ENCODE measurements around the gene SERINC3. TPM values are rescaled to one million over a fixed set of nuclear protein-coding genes. Genes with fewer than 3 reads are reported as not detected.

The SERINC3 gene
- total and polyA plus RNA-seq, 2 donors: 34.8 to 51.2 TPM

- WGBS: 85% methylated on average over 3 of the region's 3 CpGs
- H3K27me3 ChIP-seq (ENCODE audit: control insufficient read depth in 2 of 2, insufficient read depth in 1 of 2, low read length in 1 of 2): no peaks in the 10 kb centered on the region
- H3K4me1 ChIP-seq (ENCODE audit: control insufficient read depth in 2 of 2, insufficient read depth in 2 of 2, low read length in 2 of 2): no peaks in the 10 kb centered on the region
- H3K4me3 ChIP-seq (ENCODE audit: low read length in 2 of 2): no peak overlapping the region
- H3K36me3 ChIP-seq (ENCODE audit: control insufficient read depth in 2 of 2, insufficient read depth in 2 of 2, low read length in 1 of 2): peaks cover 74 to 84% of the 10 kb centered on the region in 2 donors
- DNase-seq (ENCODE audit: low read depth in 6 of 9, low spot score in 9 of 9): no peak
- H3K9me3 ChIP-seq (ENCODE audit: control insufficient read depth in 2 of 2, insufficient read depth in 1 of 2, low read length in 1 of 2): no peaks in the 10 kb centered on the region
- H3K27ac ChIP-seq (ENCODE audit: low read depth in 1 of 2, low read length in 1 of 2): no peak overlapping the region
Observed at GRCh38 chr20:44494681-44495080, 27.2 kb downstream of the SERINC3 start.

DNA sequence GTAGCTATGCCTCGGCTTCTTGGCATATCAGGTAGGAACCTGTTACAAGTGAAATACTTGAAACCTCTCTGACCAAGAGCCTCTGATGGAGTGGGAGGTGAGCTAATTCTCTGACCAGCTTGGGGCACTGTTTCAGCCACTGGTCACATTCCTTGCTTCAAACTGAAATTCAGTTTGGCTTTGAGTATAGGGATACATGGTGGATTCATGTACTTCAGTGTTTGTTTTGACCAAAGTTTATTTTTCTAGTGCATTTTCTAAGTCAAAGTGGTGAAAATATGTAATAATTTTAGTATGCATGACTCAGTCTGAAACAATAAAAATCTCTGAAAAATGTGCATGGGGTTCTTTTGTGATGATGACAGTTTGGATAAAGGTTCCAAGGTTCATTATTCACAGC, 27.6 kb downstream of the SERINC3 start:
- Histone ChIP-seq H3K36me3 (ENCODE audit: control insufficient read depth in 2 of 2, insufficient read depth in 2 of 2, low read length in 1 of 2) (peaks cover 78 to 85% of the 10 kb centered on the region in 2 donors), H3K9me3 (ENCODE audit: control insufficient read depth in 2 of 2, insufficient read depth in 1 of 2, low read length in 1 of 2) (no peaks in the 10 kb centered on the region), H3K4me3 (ENCODE audit: low read length in 2 of 2) (no peak overlapping the region), H3K27me3 (ENCODE audit: control insufficient read depth in 2 of 2, insufficient read depth in 1 of 2, low read length in 1 of 2) (no peaks in the 10 kb centered on the region), H3K27ac (ENCODE audit: low read depth in 1 of 2, low read length in 1 of 2) (no peak overlapping the region), H3K4me1 (ENCODE audit: control insufficient read depth in 2 of 2, insufficient read depth in 2 of 2, low read length in 2 of 2) (no peaks in the 10 kb centered on the region)
- 98% methylated on average over 1 of the region's 1 CpG for WGBS
- no peak for DNase-seq (ENCODE audit: low read depth in 6 of 9, low spot score in 9 of 9)

- DNase-seq (ENCODE audit: low read depth in 6 of 9, low spot score in 9 of 9): no peak
- no peak overlapping the region for H3K27ac ChIP-seq (ENCODE audit: low read depth in 1 of 2, low read length in 1 of 2)
- 95% methylated on average over 5 of the region's 5 CpGs for WGBS
- no peaks in the 10 kb centered on the region for H3K4me1 ChIP-seq (ENCODE audit: control insufficient read depth in 2 of 2, insufficient read depth in 2 of 2, low read length in 2 of 2)
- H3K9me3 ChIP-seq (ENCODE audit: control insufficient read depth in 2 of 2, insufficient read depth in 1 of 2, low read length in 1 of 2): no peaks in the 10 kb centered on the region
- no peak overlapping the region for H3K4me3 ChIP-seq (ENCODE audit: low read length in 2 of 2)
- H3K36me3 ChIP-seq (ENCODE audit: control insufficient read depth in 2 of 2, insufficient read depth in 2 of 2, low read length in 1 of 2): peaks cover 80 to 82% of the 10 kb centered on the region in 2 donors
- H3K27me3 ChIP-seq (ENCODE audit: control insufficient read depth in 2 of 2, insufficient read depth in 1 of 2, low read length in 1 of 2): no peaks in the 10 kb centered on the region
Observed at GRCh38 chr20:44491635-44492395, 30.1 kb downstream of the SERINC3 start.

- WGBS: 97% methylated on average over 3 of the region's 3 CpGs
- Histone ChIP-seq H3K9me3 (ENCODE audit: control insufficient read depth in 2 of 2, insufficient read depth in 1 of 2, low read length in 1 of 2) (no peaks in the 10 kb centered on the region), H3K4me3 (ENCODE audit: low read length in 2 of 2) (no peak overlapping the region), H3K27ac (ENCODE audit: low read depth in 1 of 2, low read length in 1 of 2) (no peak overlapping the region), H3K36me3 (ENCODE audit: control insufficient read depth in 2 of 2, insufficient read depth in 2 of 2, low read length in 1 of 2) (peaks cover 74 to 76% of the 10 kb centered on the region in 2 donors), H3K4me1 (ENCODE audit: control insufficient read depth in 2 of 2, insufficient read depth in 2 of 2, low read length in 2 of 2) (no peaks in the 10 kb centered on the region), H3K27me3 (ENCODE audit: control insufficient read depth in 2 of 2, insufficient read depth in 1 of 2, low read length in 1 of 2) (no peaks in the 10 kb centered on the region)
- no peak for DNase-seq (ENCODE audit: low read depth in 6 of 9, low spot score in 9 of 9)
Observed at GRCh38 chr20:44489931-44490330, 31.9 kb downstream of the SERINC3 start.

DNA sequence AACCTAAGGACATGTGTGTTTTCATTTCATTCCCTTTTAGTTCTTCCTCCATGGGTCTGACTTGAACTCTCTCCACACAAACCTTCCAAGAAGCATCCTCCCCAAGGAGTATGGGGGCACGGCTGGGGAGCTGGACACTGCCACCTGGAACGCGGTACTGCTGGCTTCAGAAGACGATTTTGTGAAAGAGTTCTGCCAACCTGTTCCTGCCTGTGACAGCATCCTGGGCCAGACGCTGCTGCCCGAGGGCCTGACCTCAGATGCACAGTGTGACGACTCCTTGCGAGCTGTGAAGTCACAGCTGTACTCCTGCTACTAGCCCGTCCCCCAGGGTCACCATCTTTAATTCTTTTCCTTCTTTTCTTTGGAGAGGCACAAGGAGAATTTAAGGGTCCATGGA, 32.6 kb downstream of the SERINC3 start:
- H3K36me3 ChIP-seq (ENCODE audit: control insufficient read depth in 2 of 2, insufficient read depth in 2 of 2, low read length in 1 of 2): peaks cover 73 to 74% of the 10 kb centered on the region in 2 donors
- no peak overlapping the region for H3K27ac ChIP-seq (ENCODE audit: low read depth in 1 of 2, low read length in 1 of 2)
- no peaks in the 10 kb centered on the region for H3K27me3 ChIP-seq (ENCODE audit: control insufficient read depth in 2 of 2, insufficient read depth in 1 of 2, low read length in 1 of 2)
- no peak overlapping the region for H3K4me3 ChIP-seq (ENCODE audit: low read length in 2 of 2)
- H3K4me1 ChIP-seq (ENCODE audit: control insufficient read depth in 2 of 2, insufficient read depth in 2 of 2, low read length in 2 of 2): no peaks in the 10 kb centered on the region
- 98% methylated on average over 9 of the region's 9 CpGs for WGBS
- DNase-seq (ENCODE audit: low read depth in 6 of 9, low spot score in 9 of 9): no peak
- no peaks in the 10 kb centered on the region for H3K9me3 ChIP-seq (ENCODE audit: control insufficient read depth in 2 of 2, insufficient read depth in 1 of 2, low read length in 1 of 2)

DNA sequence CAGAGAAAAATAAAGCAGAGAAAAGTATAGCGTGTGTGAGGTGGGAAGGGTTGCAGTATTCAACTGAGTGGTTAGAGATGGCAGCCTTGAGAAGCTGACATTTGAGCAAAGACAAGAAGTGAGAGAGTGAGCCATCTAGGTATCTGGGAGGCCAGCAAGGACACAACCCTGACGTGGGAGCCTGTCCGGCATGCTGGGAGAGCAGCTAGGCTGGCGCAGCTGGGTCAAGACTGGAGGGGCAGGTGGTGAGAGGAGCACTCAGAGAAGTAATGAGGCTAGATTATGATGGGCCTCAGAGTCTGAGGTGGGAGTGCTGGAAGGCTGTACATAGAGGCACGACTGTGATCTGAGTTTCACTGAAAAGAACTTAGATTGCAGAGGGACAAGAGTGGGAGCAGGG, 33.3 kb downstream of the SERINC3 start:
- Histone ChIP-seq H3K27ac (ENCODE audit: low read depth in 1 of 2, low read length in 1 of 2) (no peak overlapping the region), H3K27me3 (ENCODE audit: control insufficient read depth in 2 of 2, insufficient read depth in 1 of 2, low read length in 1 of 2) (no peaks in the 10 kb centered on the region), H3K4me1 (ENCODE audit: control insufficient read depth in 2 of 2, insufficient read depth in 2 of 2, low read length in 2 of 2) (no peaks in the 10 kb centered on the region), H3K4me3 (ENCODE audit: low read length in 2 of 2) (no peak overlapping the region), H3K9me3 (ENCODE audit: control insufficient read depth in 2 of 2, insufficient read depth in 1 of 2, low read length in 1 of 2) (no peaks in the 10 kb centered on the region), H3K36me3 (ENCODE audit: control insufficient read depth in 2 of 2, insufficient read depth in 2 of 2, low read length in 1 of 2) (peaks cover 71 to 75% of the 10 kb centered on the region in 2 donors)
- over 99% methylated on average over 5 of the region's 5 CpGs for WGBS
- no peak for DNase-seq (ENCODE audit: low read depth in 6 of 9, low spot score in 9 of 9)

DNA sequence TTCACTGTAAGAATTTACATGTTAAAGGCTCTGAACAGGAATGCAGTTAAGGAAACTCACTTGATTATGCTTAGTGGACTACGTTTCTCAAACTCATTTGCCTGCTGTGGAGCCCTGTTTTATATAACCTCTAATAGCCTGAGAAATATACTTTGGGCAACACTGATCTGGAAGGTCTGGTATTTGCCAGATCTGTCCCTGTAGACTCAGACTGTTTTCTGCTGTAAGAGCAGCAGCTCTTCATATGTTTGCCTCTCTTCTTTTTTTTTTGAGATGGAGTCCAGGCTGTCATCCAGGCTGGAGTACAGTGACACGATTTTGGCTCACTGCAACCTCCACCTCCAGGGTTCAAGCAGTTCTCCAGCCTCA, 36.1 kb downstream of the SERINC3 start:
- no peaks in the 10 kb centered on the region for H3K4me1 ChIP-seq (ENCODE audit: control insufficient read depth in 2 of 2, insufficient read depth in 2 of 2, low read length in 2 of 2)
- H3K9me3 ChIP-seq (ENCODE audit: control insufficient read depth in 2 of 2, insufficient read depth in 1 of 2, low read length in 1 of 2): no peaks in the 10 kb centered on the region
- no peak overlapping the region for H3K4me3 ChIP-seq (ENCODE audit: low read length in 2 of 2)
- DNase-seq (ENCODE audit: low read depth in 6 of 9, low spot score in 9 of 9): no peak
- 94% methylated on average over 2 of the region's 2 CpGs for WGBS
- H3K36me3 ChIP-seq (ENCODE audit: control insufficient read depth in 2 of 2, insufficient read depth in 2 of 2, low read length in 1 of 2): peaks cover 71 to 77% of the 10 kb centered on the region in 2 donors
- no peak overlapping the region for H3K27ac ChIP-seq (ENCODE audit: low read depth in 1 of 2, low read length in 1 of 2)
- H3K27me3 ChIP-seq (ENCODE audit: control insufficient read depth in 2 of 2, insufficient read depth in 1 of 2, low read length in 1 of 2): no peaks in the 10 kb centered on the region

DNA sequence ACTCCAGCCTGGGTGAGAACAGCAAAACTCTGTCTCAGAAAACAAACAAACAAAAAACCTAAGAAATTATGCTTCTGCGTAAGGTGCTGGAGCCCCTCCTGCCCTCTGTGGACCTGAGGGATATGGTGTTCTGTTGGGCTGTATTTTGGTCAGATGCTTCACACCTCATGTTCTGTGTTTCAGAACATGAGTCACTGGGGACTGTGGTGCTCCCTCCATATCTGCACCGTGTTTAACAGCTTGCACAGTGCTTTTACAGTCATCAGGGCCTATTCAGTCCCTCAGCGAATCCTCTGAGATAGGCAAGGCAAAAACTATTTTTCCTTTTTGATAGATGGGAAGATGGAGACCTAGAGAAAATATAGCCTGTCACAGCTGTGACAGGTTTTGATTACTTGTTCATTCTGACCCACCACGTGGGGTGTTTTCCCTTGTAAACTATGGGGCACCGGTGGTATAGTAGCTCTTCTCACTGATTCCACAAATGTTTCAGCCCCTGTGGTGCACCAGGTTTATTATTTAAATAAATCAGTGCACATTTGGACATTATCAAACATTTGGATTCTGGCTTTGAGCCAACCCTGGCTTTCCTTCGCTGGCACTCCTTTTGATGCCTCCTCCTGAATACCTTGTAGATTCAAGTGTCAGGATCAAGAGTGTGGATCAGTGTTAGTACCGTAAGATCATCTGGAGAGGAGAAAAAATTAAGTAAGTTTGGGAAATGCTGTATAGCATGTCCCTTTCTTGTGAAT, 36.6 kb downstream of the SERINC3 start:
- Histone ChIP-seq H3K27ac (ENCODE audit: low read depth in 1 of 2, low read length in 1 of 2) (no peak overlapping the region), H3K4me3 (ENCODE audit: low read length in 2 of 2) (no peak overlapping the region), H3K36me3 (ENCODE audit: control insufficient read depth in 2 of 2, insufficient read depth in 2 of 2, low read length in 1 of 2) (peaks cover 73 to 77% of the 10 kb centered on the region in 2 donors), H3K9me3 (ENCODE audit: control insufficient read depth in 2 of 2, insufficient read depth in 1 of 2, low read length in 1 of 2) (no peaks in the 10 kb centered on the region), H3K27me3 (ENCODE audit: control insufficient read depth in 2 of 2, insufficient read depth in 1 of 2, low read length in 1 of 2) (no peaks in the 10 kb centered on the region), H3K4me1 (ENCODE audit: control insufficient read depth in 2 of 2, insufficient read depth in 2 of 2, low read length in 2 of 2) (no peaks in the 10 kb centered on the region)
- 96% methylated on average over 7 of the region's 7 CpGs for WGBS
- DNase-seq (ENCODE audit: low read depth in 6 of 9, low spot score in 9 of 9): no peak

DNA sequence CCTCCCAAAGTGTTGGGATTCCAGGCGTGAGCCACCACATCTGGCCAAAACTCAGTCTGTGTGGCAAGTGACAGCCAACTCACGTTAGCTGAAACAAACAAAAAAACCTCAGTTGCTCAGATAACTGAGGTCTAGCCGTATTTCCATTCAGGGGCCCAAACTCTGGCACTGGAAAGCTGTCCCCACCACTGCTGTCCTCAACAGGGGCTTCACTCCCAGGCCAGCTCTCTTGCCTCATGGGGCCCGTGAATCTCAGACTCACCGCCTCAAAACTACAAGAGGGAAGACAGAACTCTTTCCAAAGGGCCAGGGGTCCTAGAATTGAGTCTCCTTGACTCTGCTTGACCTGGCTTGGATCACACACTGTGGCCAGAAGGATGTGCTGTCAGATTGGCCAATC, 38.8 kb downstream of the SERINC3 start:
- WGBS: 88% methylated on average over 5 of the region's 5 CpGs

More for the DNA sequence above, 38.8 kb downstream of the SERINC3 start:
- H3K27me3 ChIP-seq (ENCODE audit: control insufficient read depth in 2 of 2, insufficient read depth in 1 of 2, low read length in 1 of 2): no peaks in the 10 kb centered on the region
- H3K27ac ChIP-seq (ENCODE audit: low read depth in 1 of 2, low read length in 1 of 2): no peak overlapping the region
- H3K36me3 ChIP-seq (ENCODE audit: control insufficient read depth in 2 of 2, insufficient read depth in 2 of 2, low read length in 1 of 2): peaks cover 57 to 64% of the 10 kb centered on the region in 2 donors
- H3K9me3 ChIP-seq (ENCODE audit: control insufficient read depth in 2 of 2, insufficient read depth in 1 of 2, low read length in 1 of 2): no peaks in the 10 kb centered on the region
- no peak for DNase-seq (ENCODE audit: low read depth in 6 of 9, low spot score in 9 of 9)
- H3K4me1 ChIP-seq (ENCODE audit: control insufficient read depth in 2 of 2, insufficient read depth in 2 of 2, low read length in 2 of 2): no peaks in the 10 kb centered on the region
- no peak overlapping the region for H3K4me3 ChIP-seq (ENCODE audit: low read length in 2 of 2)

Measured in thymus (tissue), 11 donors.